Measurements from ENCODE around the gene AKAP12. TPM values are rescaled to one million over a fixed set of nuclear protein-coding genes. Genes with fewer than 3 reads are reported as not detected.

Gene AKAP12
- polyA plus RNA-seq, 2 of the 4 experiments (the other 2 are of a cell fraction): 32.1 to 192 TPM

DNA sequence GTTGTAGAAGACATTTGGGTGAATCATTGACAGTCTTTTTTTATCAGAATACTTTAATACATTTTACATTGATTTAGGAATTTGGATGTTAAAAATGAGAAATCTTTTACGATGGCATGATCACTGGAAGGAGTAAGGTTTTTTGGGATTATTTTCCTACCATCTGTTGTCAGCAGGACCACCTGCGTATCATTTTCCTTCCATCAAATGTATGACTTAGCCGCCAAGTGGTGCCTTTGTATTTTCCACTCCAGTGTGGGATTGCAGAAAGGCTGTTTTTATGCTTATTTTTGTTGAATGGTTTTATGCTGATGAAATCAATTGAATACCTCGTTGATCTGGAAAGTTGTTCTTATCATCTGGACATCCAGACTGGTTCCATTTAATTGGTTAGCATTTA, 35.8 kb downstream of the AKAP12 start:
- no peak for FAIRE-seq
- ChIA-PET CTCF (no interaction called here), POLR2A (no interaction called here)
- Histone ChIP-seq H3K4me3 (no peak overlapping the region), H3K9me3 (no peaks in the 10 kb centered on the region), H3K4me1 (peaks cover 17% of the 10 kb centered on the region; the same call in 2 of the 3 replicates), H3K27ac (0 out of 6 replicates have a peak overlapping the region, but pooled peaks of 1 of the 2 experiments have one; percentile 34), H3K4me2 (no peak overlapping the region)
- no peak for DNase-seq (ENCODE audit: low read depth in 1 of 2, low spot score in 1 of 2)
- 84% methylated on average over 4 of the region's 4 CpGs for WGBS (ENCODE audit: missing lambda C conversion rate)
- TF ChIP-seq BHLHE40 (IDR thresholded peaks at IDR 0.05; ENCODE audit: low read depth, low read length): no peak
- no peak for ATAC-seq

- ChIA-PET POLR2A (no interaction called here), CTCF (no interaction called here)
- peak; percentile 50 to 74; a peak in 5 of 6 replicates for ATAC-seq
These were observed 36.5 kb downstream of the AKAP12 start for GRCh38 chr6:151276112-151276740.

More at GRCh38 chr6:151276112-151276740, 36.5 kb downstream of the AKAP12 start:
- Histone ChIP-seq H3K4me2 (peak overlapping the region; percentile 20), H3K4me1 (peaks cover 17% of the 10 kb centered on the region; the same call in 2 of the 3 replicates), H3K27ac (peak overlapping the region; percentile 21 to 60; a peak in 4 of 6 replicates), H3K4me3 (no peak overlapping the region), H3K9me3 (no peaks in the 10 kb centered on the region)
- TF ChIP-seq ELK1 (IDR thresholded peaks at IDR 0.05; ENCODE audit: low read depth, low read length) (no peak), TFCP2L1 (CRISPR knock-in tag; IDR thresholded peaks at IDR 0.05) (no peak), FOSL2 (IDR thresholded peaks at IDR 0.05) (no peak), FOSL2 (CRISPR knock-in tag; IDR thresholded peaks at IDR 0.05) (no peak), ATOH8 (CRISPR knock-in tag; IDR thresholded peaks at IDR 0.05; ENCODE audit: low read depth) (no peak), BCL3 (IDR thresholded peaks at IDR 0.05) (no peak), SMC3 (IDR thresholded peaks at IDR 0.05) (no peak), NPAS2 (CRISPR knock-in tag; IDR thresholded peaks at IDR 0.05; ENCODE audit: borderline replicate concordance) (no peak), PBX3 (IDR thresholded peaks at IDR 0.05) (no peak), CHD4 (IDR thresholded peaks at IDR 0.05; ENCODE audit: borderline replicate concordance) (no peak), HOXB13 (CRISPR knock-in tag; IDR thresholded peaks at IDR 0.05; ENCODE audit: low read depth) (no peak), ZNF302 (CRISPR knock-in tag; IDR thresholded peaks at IDR 0.05) (no peak), HOXA7 (CRISPR knock-in tag; IDR thresholded peaks at IDR 0.05) (no peak), ZFP36 (IDR thresholded peaks at IDR 0.05; ENCODE audit: borderline replicate concordance, partially characterized antibody) (no peak), MAZ (IDR thresholded peaks at IDR 0.05; ENCODE audit: borderline replicate concordance, low read depth, low read length) (no peak), RAD21 (conservative IDR thresholded peaks at IDR 0.05 in 1 of 2, IDR thresholded peaks at IDR 0.05 in 1 of 2) (no peak), RARB (CRISPR knock-in tag; IDR thresholded peaks at IDR 0.05) (no peak), CBX8 (IDR thresholded peaks at IDR 0.05) (no peak)
- TF ChIP-seq, protein P1, sequence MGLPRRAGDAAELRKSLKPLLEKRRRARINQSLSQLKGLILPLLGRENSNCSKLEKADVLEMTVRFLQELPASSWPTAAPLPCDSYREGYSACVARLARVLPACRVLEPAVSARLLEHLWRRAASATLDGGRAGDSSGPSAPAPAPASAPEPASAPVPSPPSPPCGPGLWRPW (IDR thresholded peaks at IDR 0.05): no peak
- no peak for FAIRE-seq
- WGBS (ENCODE audit: missing lambda C conversion rate): 60% methylated on average over 4 of the region's 4 CpGs
- DNase-seq (ENCODE audit: low read depth in 1 of 2, low spot score in 1 of 2): peak in 1 of 2 experiments; percentile 12
